Activated CD4-positive, CD25-positive, alpha-beta regulatory T cell treated with anti-CD3 and anti-CD28 coated beads, Interleukin-2, amount 50 U/mL, for 16 hours (primary cell): ENCODE results near the gene PEX12.
"Not testable (repeated sequence)": the region's sequence is repeated elsewhere in the genome, so short reads cannot be mapped to it uniquely, and the experiment has no call there.

ENCODE experiments used
- DNase-seq: peaks from one replicate; pipeline ENCODE4 v3.0.0-alpha.2; 2020; ENCODE audit warnings: low read depth, low spot score

The PEX12 gene

GRCh38 chr17:35578929-35579432 is 610 bp upstream of the PEX12 start:
- no peak for DNase-seq

GRCh38 chr17:35577830-35578196 is 558 bp downstream of the PEX12 start:
- DNase-seq: no peak

- no peak for DNase-seq
Measured at GRCh38 chr17:35575759-35576158, 2.6 kb downstream of the PEX12 start.

- DNase-seq: no peak
Measured at GRCh38 chr17:35569405-35569804, 9.0 kb downstream of the PEX12 start.

- no peak for DNase-seq
Measured at GRCh38 chr17:35568561-35568960, 9.8 kb downstream of the PEX12 start.

GRCh38 chr17:35566968-35567367 is 11.4 kb downstream of the PEX12 start:
- DNase-seq: no peak

GRCh38 chr17:35563181-35563580 is 15.2 kb downstream of the PEX12 start:
- DNase-seq: not testable (repeated sequence)

- DNase-seq: no peak
Measured at GRCh38 chr17:35560703-35561102, 17.7 kb downstream of the PEX12 start, which contains the start of gene SLFN14. TSS of gene SLFN14 (minus strand) at chr17:35560819. CDS start at chr17:35558062, 2,757 bp downstream.

GRCh38 chr17:35559495-35560210 is 18.7 kb downstream of the PEX12 start:
- DNase-seq: no peak

GRCh38 chr17:35557353-35557752 is 21.0 kb downstream of the PEX12 start:
- no peak for DNase-seq

- DNase-seq: no peak
Measured at GRCh38 chr17:35555691-35556090, 22.7 kb downstream of the PEX12 start.

- DNase-seq: no peak
Measured at GRCh38 chr17:35554668-35555067, 23.7 kb downstream of the PEX12 start.

- no peak for DNase-seq
Measured at GRCh38 chr17:35553310-35553709, 25.1 kb downstream of the PEX12 start.

- DNase-seq: no peak
Measured at GRCh38 chr17:35548978-35549377, 29.4 kb downstream of the PEX12 start.

GRCh38 chr17:35548208-35548810 is 30.1 kb downstream of the PEX12 start:
- no peak for DNase-seq

- DNase-seq: no peak
Measured at GRCh38 chr17:35546487-35546886, 31.9 kb downstream of the PEX12 start.

- DNase-seq: no peak
Measured at GRCh38 chr17:35545150-35545549, 33.2 kb downstream of the PEX12 start.

GRCh38 chr17:35543856-35544255 is 34.5 kb downstream of the PEX12 start:
- DNase-seq: no peak

GRCh38 chr17:35542990-35543389 is 35.4 kb downstream of the PEX12 start:
- DNase-seq: no peak

GRCh38 chr17:35541434-35541833 is 36.9 kb downstream of the PEX12 start:
- no peak for DNase-seq

- DNase-seq: no peak
Measured at GRCh38 chr17:35540589-35541404, 37.6 kb downstream of the PEX12 start.

GRCh38 chr17:35539659-35540026 is 38.7 kb downstream of the PEX12 start:
- DNase-seq: no peak
